PC-3 (cell line): ENCODE measurements around the gene TULP3.

Experiments used
- EZH2 ChIP-seq: fragments of 300-600 bp; sonication (generic); IDR thresholded peaks from one replicate; pipeline ENCODE4 v1.6.1; 2017; ENCODE audit warnings: antibody characterized with exemption, mild to moderate bottlenecking, low read length; ENCODE audit not compliant: unreplicated experiment
- EZH2phosphoT487 ChIP-seq: fragments of 300-600 bp; sonication (generic); IDR thresholded peaks from 2 replicates; pipeline ENCODE4 v1.6.1; 2018; ENCODE audit warnings: mild to moderate bottlenecking, antibody characterized with exemption, low read length, borderline replicate concordance
- TF ChIP-seq, protein P1 (sequence below): fragments of 300-600 bp; sonication (generic); conservative IDR thresholded peaks from 2 replicates; pipeline ENCODE4 v1.5.1; 2017; ENCODE audit warnings: antibody characterized with exemption, low read depth, mild to moderate bottlenecking, low read length

DNA sequence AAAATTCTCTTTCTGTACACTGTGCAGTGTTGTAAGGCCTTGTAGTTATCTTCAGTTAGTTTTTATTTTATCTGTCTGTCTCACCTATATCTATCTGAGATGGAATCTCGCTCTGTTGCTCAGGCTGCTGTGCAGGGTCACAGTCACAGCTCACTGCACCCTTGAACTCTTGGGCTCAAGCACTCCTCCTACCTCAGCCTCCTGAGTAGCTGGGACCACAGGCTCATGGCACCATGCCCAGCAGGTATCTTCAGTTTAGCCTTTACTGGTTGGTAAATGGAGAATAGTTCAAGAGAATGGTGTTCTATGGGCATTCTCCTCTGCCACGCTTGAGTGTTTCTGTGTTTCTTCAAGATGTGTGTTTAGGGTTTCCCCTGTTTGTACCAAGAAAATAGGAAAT, 13.6 kb downstream of the TULP3 start:
- TF ChIP-seq, protein P1, sequence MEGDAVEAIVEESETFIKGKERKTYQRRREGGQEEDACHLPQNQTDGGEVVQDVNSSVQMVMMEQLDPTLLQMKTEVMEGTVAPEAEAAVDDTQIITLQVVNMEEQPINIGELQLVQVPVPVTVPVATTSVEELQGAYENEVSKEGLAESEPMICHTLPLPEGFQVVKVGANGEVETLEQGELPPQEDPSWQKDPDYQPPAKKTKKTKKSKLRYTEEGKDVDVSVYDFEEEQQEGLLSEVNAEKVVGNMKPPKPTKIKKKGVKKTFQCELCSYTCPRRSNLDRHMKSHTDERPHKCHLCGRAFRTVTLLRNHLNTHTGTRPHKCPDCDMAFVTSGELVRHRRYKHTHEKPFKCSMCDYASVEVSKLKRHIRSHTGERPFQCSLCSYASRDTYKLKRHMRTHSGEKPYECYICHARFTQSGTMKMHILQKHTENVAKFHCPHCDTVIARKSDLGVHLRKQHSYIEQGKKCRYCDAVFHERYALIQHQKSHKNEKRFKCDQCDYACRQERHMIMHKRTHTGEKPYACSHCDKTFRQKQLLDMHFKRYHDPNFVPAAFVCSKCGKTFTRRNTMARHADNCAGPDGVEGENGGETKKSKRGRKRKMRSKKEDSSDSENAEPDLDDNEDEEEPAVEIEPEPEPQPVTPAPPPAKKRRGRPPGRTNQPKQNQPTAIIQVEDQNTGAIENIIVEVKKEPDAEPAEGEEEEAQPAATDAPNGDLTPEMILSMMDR, result no peak
- TF ChIP-seq EZH2, result no peak
- TF ChIP-seq EZH2phosphoT487, result no peak
